WTC11 (cell line): ENCODE measurements around the gene OSBPL9. TPM values are rescaled to one million over a fixed set of nuclear protein-coding genes. Genes with fewer than 3 reads are reported as not detected.

Source experiments
- ATAC-seq: fragments of 200-7000 bp; cut with Tn5 transposase; 2 replicates; pipeline ENCODE4 v1.10.0; 2021; ENCODE audit warnings: mild to moderate bottlenecking, moderate library complexity
- CTCF ChIA-PET: fragments of 300-600 bp; sonication (Branson Sonifier 250); formaldehyde crosslinking; loops from one replicate; lab custom pipeline; 2021; ENCODE audit warnings: antibody characterized with exemption; lab: Charles Lee
- POLR2A ChIA-PET: fragments of 350-600 bp; sonication (Branson Sonifier 250); formaldehyde crosslinking; loops from one replicate; lab custom pipeline; 2021; ENCODE audit warnings: antibody characterized with exemption; lab: Charles Lee
- DNase-seq: peaks from one replicate; pipeline ENCODE4 v3.0.0; 2021; ENCODE audit warnings: low spot score
- H3K27ac Mint-ChIP-seq: 2 replicates; pipeline ENCODE4 v1.8.0; 2021; ENCODE audit warnings: mixed read lengths
- H3K27me3 Mint-ChIP-seq: 2 replicates; pipeline ENCODE4 v1.8.0; 2021; ENCODE audit warnings: low read depth, mild to moderate bottlenecking, moderate library complexity, mixed read lengths
- H3K36me3 Mint-ChIP-seq: 2 replicates; pipeline ENCODE4 v1.8.0; 2021; ENCODE audit warnings: mixed read lengths
- H3K4me1 Mint-ChIP-seq: 2 replicates; pipeline ENCODE4 v1.8.0; 2022; ENCODE audit warnings: mixed read lengths
- H3K4me3 Mint-ChIP-seq: 2 replicates; pipeline ENCODE4 v1.8.0; 2021; ENCODE audit warnings: mild to moderate bottlenecking, moderate library complexity, mixed read lengths
- H3K9me3 Mint-ChIP-seq: 2 replicates; pipeline ENCODE4 v1.8.0; 2021; ENCODE audit warnings: mixed read lengths
- CREB1 ChIP-seq: sonication (generic); formaldehyde crosslinking; IDR thresholded peaks from 2 replicates; pipeline ENCODE4 v1.8.0; 2023; ENCODE audit warnings: mild to moderate bottlenecking, missing genetic modification reagents
- CREM ChIP-seq: sonication (generic); formaldehyde crosslinking; IDR thresholded peaks from 2 replicates; pipeline ENCODE4 v1.8.1; 2022; ENCODE audit warnings: mild to moderate bottlenecking, missing genetic modification reagents, moderate library complexity
- ELF4 ChIP-seq: sonication (generic); formaldehyde crosslinking; IDR thresholded peaks from 2 replicates; pipeline ENCODE4 v1.8.1; 2022; ENCODE audit warnings: low read depth, mild to moderate bottlenecking, moderate library complexity, missing genetic modification reagents
- EMX1 ChIP-seq: fragments of 250-450 bp; sonication (Bioruptor Pico); IDR thresholded peaks from 2 replicates; pipeline ENCODE4 v1.8.0; 2021; ENCODE audit warnings: mild to moderate bottlenecking
- ETV6 ChIP-seq: sonication (generic); formaldehyde crosslinking; IDR thresholded peaks from 2 replicates; pipeline ENCODE4 v1.8.1; 2022; ENCODE audit warnings: mild to moderate bottlenecking, missing genetic modification reagents
- GTF2I ChIP-seq: fragments of 250-450 bp; sonication (Bioruptor Pico); conservative IDR thresholded peaks from 2 replicates; pipeline ENCODE4 v1.4.0; 2021; ENCODE audit warnings: mild to moderate bottlenecking
- HMGA2 ChIP-seq: fragments of 250-450 bp; sonication (Bioruptor Pico); IDR thresholded peaks from 2 replicates; pipeline ENCODE4 v1.4.0; 2021; ENCODE audit warnings: mild to moderate bottlenecking, moderate library complexity
- JUN ChIP-seq: sonication (generic); formaldehyde crosslinking; IDR thresholded peaks from 2 replicates; pipeline ENCODE4 v1.8.0; 2023; ENCODE audit warnings: mild to moderate bottlenecking, missing genetic modification reagents
- NFE2L1 ChIP-seq: sonication (generic); formaldehyde crosslinking; IDR thresholded peaks from 2 replicates; pipeline ENCODE4 v1.8.1; 2023; ENCODE audit warnings: missing genetic modification reagents
- NFYB ChIP-seq: sonication (generic); formaldehyde crosslinking; conservative IDR thresholded peaks from 2 replicates; pipeline ENCODE4 v1.8.0; 2022; ENCODE audit warnings: low read depth, missing genetic modification reagents
- PRRX2 ChIP-seq: fragments of 250-450 bp; sonication (Bioruptor Pico); IDR thresholded peaks from 2 replicates; pipeline ENCODE4 v1.8.0; 2021; ENCODE audit warnings: mild to moderate bottlenecking
- RORB ChIP-seq: fragments of 250-450 bp; sonication (Bioruptor Pico); IDR thresholded peaks from 2 replicates; pipeline ENCODE4 v1.9.0; 2021; ENCODE audit warnings: mild to moderate bottlenecking
- SMAD3 ChIP-seq: sonication (generic); formaldehyde crosslinking; IDR thresholded peaks from 2 replicates; pipeline ENCODE4 v1.8.0; 2022; ENCODE audit warnings: missing genetic modification reagents, mild to moderate bottlenecking, borderline replicate concordance
- SMAD4 ChIP-seq: sonication (generic); formaldehyde crosslinking; IDR thresholded peaks from 2 replicates; pipeline ENCODE4 v1.8.0; 2022; ENCODE audit warnings: mild to moderate bottlenecking, missing genetic modification reagents
- TCF7 ChIP-seq: sonication (generic); formaldehyde crosslinking; IDR thresholded peaks from 2 replicates; pipeline ENCODE4 v1.8.0; 2022; ENCODE audit warnings: mild to moderate bottlenecking, low read depth, missing genetic modification reagents, moderate library complexity
- ZNF138 ChIP-seq: sonication (generic); formaldehyde crosslinking; conservative IDR thresholded peaks from 2 replicates; pipeline ENCODE4 v1.8.1; 2022; ENCODE audit warnings: mild to moderate bottlenecking, moderate library complexity, missing genetic modification reagents
- ZNF396 ChIP-seq: fragments of 250-450 bp; sonication (Bioruptor Pico); IDR thresholded peaks from 2 replicates; pipeline ENCODE4 v1.8.0; 2021; ENCODE audit warnings: mild to moderate bottlenecking, moderate library complexity, borderline replicate concordance
- ZNF671 ChIP-seq: fragments of 250-450 bp; sonication (Bioruptor Pico); IDR thresholded peaks from 2 replicates; pipeline ENCODE4 v1.8.0; 2021; ENCODE audit warnings: mild to moderate bottlenecking
- total RNA-seq: library from RNA; stranded (reverse); gene quantifications from 3 replicates; pipeline ENCODE4 v1.2.3, GENCODE V29; 2021
- TF ChIP-seq, protein P1 (sequence below): sonication (generic); formaldehyde crosslinking; IDR thresholded peaks from 2 replicates; pipeline ENCODE4 v1.8.0; 2023; ENCODE audit warnings: mild to moderate bottlenecking, missing genetic modification reagents
- TF ChIP-seq, protein P2 (sequence below): fragments of 250-450 bp; sonication (Bioruptor Pico); IDR thresholded peaks from 2 replicates; pipeline ENCODE4 v1.9.0; 2021; ENCODE audit warnings: moderate library complexity, mild to moderate bottlenecking, inconsistent platforms, borderline replicate concordance
- TF ChIP-seq, protein P3 (sequence below): fragments of 250-450 bp; sonication (Bioruptor Pico); conservative IDR thresholded peaks from 2 replicates; pipeline ENCODE4 v1.9.0; 2021; ENCODE audit warnings: mild to moderate bottlenecking
- TF ChIP-seq, protein P4 (sequence below): sonication (generic); formaldehyde crosslinking; IDR thresholded peaks from 2 replicates; pipeline ENCODE4 v1.8.1; 2022; ENCODE audit warnings: low read depth, missing genetic modification reagents, borderline replicate concordance
- TF ChIP-seq, protein P5 (sequence below): sonication (generic); formaldehyde crosslinking; IDR thresholded peaks from 2 replicates; pipeline ENCODE4 v1.8.0; 2023; ENCODE audit warnings: missing genetic modification reagents, mild to moderate bottlenecking, borderline replicate concordance
- TF ChIP-seq, protein P6 (sequence below): fragments of 250-450 bp; sonication (Bioruptor Pico); IDR thresholded peaks from 2 replicates; pipeline ENCODE4 v2.1.2; 2022; ENCODE audit warnings: mild to moderate bottlenecking, moderate library complexity

The OSBPL9 gene
- total RNA-seq, 1 experiment from 2014 or later, result 55.6 TPM

DNA sequence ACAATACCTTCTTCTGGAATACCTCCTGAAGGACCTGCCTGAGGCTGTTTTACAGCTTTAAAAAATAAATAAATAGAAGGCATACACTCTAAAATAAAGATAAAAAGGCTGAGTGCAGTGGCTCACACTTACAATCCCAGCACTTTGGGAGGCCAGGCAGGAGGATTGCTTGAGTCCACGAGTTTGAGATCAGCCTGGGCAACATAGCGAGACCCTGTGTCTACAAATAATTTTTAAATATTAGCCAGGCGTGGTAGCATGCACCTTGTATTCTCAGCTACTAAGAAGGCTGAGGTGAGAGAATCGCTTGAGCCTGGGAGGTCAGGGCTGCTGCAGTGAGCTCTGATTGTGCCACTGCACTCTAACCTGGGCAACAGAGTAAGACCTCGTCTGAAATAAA lies 75.0 kb downstream of the OSBPL9 start:
- DNase-seq (no peak), ATAC-seq (no peak)
- CTCF ChIA-PET, result interaction anchor here (1.5 kb wide), 1 partner anchor 15 kb away, joined by 3 read pairs; no protein-coding TSS in a partner anchor
- Mint-ChIP-seq H3K36me3 (no peaks in the 10 kb centered on the region), H3K4me1 (peaks cover 11% of the 10 kb centered on the region), H3K4me3 (no peak overlapping the region), H3K27ac (no peak overlapping the region), H3K9me3 (no peaks in the 10 kb centered on the region), H3K27me3 (no peaks in the 10 kb centered on the region)
- POLR2A ChIA-PET, result no interaction called here
- TF ChIP-seq ZNF138 (CRISPR knock-in tag) (no peak), CREM (CRISPR knock-in tag) (no peak), HMGA2 (CRISPR knock-in tag) (no peak), TCF7 (no peak), GTF2I (CRISPR knock-in tag) (no peak), NFYB (CRISPR knock-in tag) (no peak), PRRX2 (CRISPR knock-in tag) (no peak), ETV6 (CRISPR knock-in tag) (no peak), ELF4 (CRISPR knock-in tag) (no peak), ZNF671 (CRISPR knock-in tag) (no peak), RORB (CRISPR knock-in tag) (no peak), ZNF396 (no peak), JUN (CRISPR knock-in tag) (no peak), SMAD3 (CRISPR knock-in tag) (no peak)
- TF ChIP-seq, protein P1, sequence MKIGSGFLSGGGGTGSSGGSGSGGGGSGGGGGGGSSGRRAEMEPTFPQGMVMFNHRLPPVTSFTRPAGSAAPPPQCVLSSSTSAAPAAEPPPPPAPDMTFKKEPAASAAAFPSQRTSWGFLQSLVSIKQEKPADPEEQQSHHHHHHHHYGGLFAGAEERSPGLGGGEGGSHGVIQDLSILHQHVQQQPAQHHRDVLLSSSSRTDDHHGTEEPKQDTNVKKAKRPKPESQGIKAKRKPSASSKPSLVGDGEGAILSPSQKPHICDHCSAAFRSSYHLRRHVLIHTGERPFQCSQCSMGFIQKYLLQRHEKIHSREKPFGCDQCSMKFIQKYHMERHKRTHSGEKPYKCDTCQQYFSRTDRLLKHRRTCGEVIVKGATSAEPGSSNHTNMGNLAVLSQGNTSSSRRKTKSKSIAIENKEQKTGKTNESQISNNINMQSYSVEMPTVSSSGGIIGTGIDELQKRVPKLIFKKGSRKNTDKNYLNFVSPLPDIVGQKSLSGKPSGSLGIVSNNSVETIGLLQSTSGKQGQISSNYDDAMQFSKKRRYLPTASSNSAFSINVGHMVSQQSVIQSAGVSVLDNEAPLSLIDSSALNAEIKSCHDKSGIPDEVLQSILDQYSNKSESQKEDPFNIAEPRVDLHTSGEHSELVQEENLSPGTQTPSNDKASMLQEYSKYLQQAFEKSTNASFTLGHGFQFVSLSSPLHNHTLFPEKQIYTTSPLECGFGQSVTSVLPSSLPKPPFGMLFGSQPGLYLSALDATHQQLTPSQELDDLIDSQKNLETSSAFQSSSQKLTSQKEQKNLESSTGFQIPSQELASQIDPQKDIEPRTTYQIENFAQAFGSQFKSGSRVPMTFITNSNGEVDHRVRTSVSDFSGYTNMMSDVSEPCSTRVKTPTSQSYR (CRISPR knock-in tag), result no peak
- TF ChIP-seq, protein P2, sequence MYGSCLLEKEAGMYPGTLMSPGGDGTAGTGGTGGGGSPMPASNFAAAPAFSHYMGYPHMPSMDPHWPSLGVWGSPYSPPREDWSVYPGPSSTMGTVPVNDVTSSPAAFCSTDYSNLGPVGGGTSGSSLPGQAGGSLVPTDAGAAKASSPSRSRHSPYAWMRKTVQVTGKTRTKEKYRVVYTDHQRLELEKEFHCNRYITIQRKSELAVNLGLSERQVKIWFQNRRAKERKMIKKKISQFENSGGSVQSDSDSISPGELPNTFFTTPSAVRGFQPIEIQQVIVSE (CRISPR knock-in tag), result no peak
- TF ChIP-seq, protein P3, sequence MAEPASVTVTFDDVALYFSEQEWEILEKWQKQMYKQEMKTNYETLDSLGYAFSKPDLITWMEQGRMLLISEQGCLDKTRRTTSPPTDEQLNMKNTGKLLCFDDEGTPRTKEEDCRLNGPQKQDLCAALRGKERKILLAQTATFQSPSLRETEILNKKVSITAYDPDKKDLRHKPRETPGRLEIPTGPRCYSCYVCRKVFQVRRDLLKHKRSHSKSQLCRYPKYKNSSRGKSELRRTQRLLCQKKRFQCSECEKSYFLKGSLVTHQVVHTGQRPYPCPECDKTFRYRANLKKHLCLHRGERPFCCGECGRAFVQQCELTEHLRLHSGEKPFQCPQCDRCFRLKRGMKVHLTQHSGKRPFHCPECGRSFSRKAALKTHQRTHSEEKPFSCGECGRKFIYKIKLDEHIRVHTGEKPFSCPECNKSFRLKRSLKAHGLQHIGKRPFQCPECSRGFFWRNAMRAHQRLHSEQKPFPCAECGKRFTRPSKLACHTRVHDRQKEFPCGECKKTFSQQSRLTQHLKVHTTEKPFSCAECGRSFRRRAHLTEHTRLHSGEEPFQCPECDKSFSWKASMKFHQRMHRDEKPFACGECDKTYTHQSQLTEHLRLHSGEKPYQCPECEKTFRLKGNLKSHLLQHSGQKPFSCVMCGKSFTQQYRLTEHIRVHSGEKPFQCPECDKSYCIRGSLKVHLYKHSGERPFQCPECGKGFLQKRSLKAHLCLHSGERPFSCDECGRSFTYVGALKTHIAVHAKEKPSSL (CRISPR knock-in tag), result no peak

DNA sequence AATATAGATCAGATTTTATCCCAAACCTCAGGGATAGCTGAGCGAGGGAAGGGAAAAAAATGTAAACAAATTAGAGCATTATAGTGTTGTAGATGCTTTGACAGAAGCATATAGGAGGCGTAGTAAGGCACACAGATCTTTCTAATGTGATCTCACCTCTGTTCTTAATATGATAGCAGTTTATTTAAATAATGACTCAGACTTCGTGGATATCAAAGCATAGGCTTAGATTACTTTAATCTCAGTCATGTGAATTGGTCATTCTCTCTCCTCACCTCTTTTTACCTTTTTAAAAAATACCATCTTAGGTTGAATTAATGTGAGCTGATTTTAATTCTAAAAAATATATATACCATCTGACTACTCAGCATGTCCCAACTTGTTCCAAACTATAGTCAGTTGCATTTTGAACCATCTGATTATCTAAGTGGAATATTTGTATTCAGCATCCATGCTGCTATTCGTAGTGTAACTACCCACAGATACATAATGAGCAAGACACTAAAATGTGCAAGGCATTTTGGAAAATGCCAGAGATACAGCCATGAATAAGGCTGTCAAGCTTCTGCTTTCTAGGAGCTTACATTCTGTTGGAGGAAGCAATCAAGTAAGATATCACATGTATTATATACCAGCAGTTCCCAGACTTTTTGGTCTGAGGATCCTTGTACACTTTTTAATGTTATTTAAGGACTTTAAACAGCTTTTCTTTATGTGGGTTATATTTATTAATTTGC lies 76.7 kb downstream of the OSBPL9 start:
- POLR2A ChIA-PET, result no interaction called here
- CTCF ChIA-PET, result interaction anchor here (1.2 kb wide), 1 partner anchor 14 kb away, joined by 3 read pairs; no protein-coding TSS in a partner anchor
- no peak overlapping the region for H3K4me3 Mint-ChIP-seq
- no peaks in the 10 kb centered on the region for H3K9me3 Mint-ChIP-seq
- H3K27me3 Mint-ChIP-seq, result no peaks in the 10 kb centered on the region
- DNase-seq (no peak), ATAC-seq (no peak)
- H3K27ac Mint-ChIP-seq, result no peak overlapping the region
- H3K4me1 Mint-ChIP-seq, result peaks cover 10% of the 10 kb centered on the region
- H3K36me3 Mint-ChIP-seq, result no peaks in the 10 kb centered on the region
- TF ChIP-seq NFE2L1 (CRISPR knock-in tag) (no peak), SMAD4 (CRISPR knock-in tag) (no peak), EMX1 (CRISPR knock-in tag) (no peak), CREB1 (CRISPR knock-in tag) (no peak), NFYB (CRISPR knock-in tag) (no peak)
- TF ChIP-seq, protein P4, sequence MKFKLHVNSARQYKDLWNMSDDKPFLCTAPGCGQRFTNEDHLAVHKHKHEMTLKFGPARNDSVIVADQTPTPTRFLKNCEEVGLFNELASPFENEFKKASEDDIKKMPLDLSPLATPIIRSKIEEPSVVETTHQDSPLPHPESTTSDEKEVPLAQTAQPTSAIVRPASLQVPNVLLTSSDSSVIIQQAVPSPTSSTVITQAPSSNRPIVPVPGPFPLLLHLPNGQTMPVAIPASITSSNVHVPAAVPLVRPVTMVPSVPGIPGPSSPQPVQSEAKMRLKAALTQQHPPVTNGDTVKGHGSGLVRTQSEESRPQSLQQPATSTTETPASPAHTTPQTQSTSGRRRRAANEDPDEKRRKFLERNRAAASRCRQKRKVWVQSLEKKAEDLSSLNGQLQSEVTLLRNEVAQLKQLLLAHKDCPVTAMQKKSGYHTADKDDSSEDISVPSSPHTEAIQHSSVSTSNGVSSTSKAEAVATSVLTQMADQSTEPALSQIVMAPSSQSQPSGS (CRISPR knock-in tag), result no peak
- TF ChIP-seq, protein P5, sequence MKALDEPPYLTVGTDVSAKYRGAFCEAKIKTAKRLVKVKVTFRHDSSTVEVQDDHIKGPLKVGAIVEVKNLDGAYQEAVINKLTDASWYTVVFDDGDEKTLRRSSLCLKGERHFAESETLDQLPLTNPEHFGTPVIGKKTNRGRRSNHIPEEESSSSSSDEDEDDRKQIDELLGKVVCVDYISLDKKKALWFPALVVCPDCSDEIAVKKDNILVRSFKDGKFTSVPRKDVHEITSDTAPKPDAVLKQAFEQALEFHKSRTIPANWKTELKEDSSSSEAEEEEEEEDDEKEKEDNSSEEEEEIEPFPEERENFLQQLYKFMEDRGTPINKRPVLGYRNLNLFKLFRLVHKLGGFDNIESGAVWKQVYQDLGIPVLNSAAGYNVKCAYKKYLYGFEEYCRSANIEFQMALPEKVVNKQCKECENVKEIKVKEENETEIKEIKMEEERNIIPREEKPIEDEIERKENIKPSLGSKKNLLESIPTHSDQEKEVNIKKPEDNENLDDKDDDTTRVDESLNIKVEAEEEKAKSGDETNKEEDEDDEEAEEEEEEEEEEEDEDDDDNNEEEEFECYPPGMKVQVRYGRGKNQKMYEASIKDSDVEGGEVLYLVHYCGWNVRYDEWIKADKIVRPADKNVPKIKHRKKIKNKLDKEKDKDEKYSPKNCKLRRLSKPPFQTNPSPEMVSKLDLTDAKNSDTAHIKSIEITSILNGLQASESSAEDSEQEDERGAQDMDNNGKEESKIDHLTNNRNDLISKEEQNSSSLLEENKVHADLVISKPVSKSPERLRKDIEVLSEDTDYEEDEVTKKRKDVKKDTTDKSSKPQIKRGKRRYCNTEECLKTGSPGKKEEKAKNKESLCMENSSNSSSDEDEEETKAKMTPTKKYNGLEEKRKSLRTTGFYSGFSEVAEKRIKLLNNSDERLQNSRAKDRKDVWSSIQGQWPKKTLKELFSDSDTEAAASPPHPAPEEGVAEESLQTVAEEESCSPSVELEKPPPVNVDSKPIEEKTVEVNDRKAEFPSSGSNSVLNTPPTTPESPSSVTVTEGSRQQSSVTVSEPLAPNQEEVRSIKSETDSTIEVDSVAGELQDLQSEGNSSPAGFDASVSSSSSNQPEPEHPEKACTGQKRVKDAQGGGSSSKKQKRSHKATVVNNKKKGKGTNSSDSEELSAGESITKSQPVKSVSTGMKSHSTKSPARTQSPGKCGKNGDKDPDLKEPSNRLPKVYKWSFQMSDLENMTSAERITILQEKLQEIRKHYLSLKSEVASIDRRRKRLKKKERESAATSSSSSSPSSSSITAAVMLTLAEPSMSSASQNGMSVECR (CRISPR knock-in tag), result no peak
- TF ChIP-seq, protein P6, sequence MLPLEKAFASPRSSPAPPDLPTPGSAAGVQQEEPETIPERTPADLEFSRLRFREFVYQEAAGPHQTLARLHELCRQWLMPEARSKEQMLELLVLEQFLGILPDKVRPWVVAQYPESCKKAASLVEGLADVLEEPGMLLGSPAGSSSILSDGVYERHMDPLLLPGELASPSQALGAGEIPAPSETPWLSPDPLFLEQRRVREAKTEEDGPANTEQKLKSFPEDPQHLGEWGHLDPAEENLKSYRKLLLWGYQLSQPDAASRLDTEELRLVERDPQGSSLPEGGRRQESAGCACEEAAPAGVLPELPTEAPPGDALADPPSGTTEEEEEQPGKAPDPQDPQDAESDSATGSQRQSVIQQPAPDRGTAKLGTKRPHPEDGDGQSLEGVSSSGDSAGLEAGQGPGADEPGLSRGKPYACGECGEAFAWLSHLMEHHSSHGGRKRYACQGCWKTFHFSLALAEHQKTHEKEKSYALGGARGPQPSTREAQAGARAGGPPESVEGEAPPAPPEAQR, result no peak
